GM12874 (cell line): ENCODE measurements around the gene MED15.

ENCODE experiments used
- TF ChIP-seq, protein P1 (sequence below): IDR thresholded peaks from 2 replicates; pipeline ENCODE4 v1.5.1; 2011; ENCODE audit warnings: low read depth, mild to moderate bottlenecking, control low read depth, low read length, moderate library complexity; ENCODE audit not compliant: insufficient read depth

The MED15 gene

DNA sequence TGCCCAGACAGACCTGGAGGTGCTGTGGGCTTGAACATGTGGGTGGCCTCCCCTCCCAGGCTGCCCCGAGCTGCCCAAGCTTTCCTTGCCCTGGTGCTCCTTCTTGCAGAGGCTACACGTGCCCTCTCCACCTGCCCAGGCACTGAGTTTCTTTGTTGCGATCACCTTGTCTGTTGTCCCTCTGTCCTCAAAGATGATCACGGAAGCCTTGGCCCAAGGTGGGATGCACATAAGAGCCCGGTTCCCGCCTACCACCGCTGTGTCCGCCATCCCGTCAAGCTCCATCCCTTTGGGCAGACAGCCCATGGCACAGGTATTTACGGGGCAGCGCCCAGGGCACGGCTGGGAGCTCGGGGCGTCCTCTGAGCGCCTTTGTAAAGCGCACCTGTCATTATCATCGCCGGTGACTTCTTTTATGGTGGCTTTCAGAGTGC lies 67.5 kb downstream of the MED15 start:
- TF ChIP-seq, protein P1, sequence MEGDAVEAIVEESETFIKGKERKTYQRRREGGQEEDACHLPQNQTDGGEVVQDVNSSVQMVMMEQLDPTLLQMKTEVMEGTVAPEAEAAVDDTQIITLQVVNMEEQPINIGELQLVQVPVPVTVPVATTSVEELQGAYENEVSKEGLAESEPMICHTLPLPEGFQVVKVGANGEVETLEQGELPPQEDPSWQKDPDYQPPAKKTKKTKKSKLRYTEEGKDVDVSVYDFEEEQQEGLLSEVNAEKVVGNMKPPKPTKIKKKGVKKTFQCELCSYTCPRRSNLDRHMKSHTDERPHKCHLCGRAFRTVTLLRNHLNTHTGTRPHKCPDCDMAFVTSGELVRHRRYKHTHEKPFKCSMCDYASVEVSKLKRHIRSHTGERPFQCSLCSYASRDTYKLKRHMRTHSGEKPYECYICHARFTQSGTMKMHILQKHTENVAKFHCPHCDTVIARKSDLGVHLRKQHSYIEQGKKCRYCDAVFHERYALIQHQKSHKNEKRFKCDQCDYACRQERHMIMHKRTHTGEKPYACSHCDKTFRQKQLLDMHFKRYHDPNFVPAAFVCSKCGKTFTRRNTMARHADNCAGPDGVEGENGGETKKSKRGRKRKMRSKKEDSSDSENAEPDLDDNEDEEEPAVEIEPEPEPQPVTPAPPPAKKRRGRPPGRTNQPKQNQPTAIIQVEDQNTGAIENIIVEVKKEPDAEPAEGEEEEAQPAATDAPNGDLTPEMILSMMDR, result no peak

DNA sequence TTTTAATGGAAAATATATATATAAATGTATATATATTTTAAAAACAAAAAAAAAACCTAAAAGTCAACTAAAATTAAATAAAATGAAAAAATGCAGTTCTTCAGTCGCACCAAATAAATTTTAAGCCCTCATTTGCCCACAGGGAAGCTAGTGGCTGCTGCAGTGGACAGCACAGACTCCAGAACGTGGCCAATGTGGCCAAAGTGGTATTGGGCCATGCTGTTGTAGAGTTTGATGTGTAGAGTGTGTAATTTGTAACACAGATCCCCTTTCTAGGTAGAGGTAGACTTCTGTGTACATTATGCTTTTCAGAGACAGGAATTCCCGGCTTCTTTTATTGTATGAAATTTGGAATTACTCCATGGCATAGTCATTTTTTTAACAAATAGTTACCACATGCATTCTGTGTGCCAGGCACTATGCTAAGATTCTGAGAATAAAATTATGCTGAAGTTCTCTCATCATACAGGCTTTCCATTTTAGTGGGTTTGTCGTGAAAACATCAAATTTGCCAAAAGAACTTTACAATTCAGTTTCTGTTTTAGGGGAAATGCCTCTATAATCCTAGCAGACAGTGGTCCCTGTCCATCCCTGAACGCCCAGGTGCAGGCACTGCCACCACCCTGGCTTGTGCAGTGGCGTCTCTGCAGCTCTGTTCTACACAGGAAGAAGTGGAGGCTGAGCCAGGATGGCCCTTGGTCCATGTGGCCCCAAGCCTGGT lies 68.5 kb downstream of the MED15 start:
- TF ChIP-seq, protein P1, result no peak

DNA sequence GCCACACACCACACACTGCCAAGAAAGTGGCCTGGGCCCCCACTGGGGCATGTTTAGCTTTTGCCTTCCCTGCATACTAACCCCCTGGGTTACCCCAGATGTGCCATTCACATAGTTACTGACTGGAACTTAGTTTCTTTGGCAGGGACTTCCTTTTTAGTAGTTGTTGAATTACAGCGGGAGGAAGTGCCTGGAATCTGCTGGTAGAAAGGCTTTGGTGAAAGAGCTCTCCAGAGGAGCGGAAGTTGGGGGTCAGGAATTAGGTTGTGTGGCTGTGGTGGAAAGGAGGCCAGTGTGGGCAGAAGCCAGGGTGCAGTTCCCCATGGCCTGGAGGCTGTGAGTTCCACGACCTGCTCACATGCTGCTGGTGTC lies 69.0 kb downstream of the MED15 start:
- TF ChIP-seq, protein P1, result no peak

DNA sequence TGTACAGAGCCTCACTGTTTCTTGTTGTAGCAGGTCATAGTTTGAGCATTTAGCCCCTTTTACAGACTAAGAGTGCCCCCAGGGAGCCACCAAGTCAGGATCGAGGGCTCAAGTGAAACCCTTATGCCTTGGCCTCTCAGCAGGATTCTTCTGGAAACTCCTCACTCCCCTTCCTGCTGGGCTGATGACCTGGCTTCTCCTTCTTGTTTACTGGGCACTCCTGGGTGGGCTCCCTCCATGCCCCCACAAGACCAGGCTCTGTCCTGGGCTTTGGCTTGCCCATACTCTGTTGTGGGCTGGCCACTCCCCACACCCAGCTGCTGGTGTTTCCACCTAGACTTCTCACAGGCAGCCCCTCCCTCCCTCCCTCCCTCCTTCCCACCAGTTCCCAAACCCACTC lies 69.6 kb downstream of the MED15 start:
- TF ChIP-seq, protein P1, result no peak

DNA sequence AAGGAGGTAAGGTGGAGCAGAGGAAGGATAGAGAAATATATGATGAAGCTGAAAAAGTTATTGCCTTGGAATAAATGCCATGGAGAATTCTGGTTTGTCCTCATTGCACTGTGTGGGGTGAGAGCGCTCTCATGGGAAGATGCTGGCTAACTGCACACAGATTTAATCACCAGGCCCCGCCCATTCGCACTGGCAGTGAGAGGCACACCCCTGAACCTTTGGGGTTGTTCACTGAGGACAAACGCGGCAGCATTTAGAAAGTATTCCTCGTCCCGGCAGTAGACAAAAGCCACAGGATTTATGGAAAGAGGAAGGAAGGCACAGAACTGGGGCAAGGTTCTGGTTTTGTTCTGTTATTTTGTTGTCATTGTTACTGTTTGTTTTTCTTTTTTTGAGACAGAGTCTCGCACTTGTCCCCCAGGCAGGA lies 70.2 kb downstream of the MED15 start:
- TF ChIP-seq, protein P1, result no peak

DNA sequence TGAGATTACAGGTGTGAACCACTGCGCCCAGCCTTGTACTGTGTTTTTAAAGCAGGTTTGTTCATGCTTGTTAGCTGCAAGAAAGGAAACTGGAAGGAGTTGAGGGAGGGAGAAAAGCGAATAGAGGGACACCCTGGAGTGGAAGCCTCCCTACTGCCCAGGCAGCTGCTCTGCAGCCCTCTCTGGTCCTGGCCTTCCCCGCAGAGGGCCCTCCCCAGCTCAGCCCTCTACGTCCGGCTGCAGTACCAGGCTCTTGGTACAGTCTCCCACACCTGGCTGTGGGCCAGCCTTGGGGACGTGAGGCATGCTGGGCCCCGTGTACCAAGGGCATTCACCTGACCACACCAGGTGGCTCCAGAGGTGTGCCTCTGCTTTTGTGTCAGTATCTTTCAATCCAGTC lies 70.8 kb downstream of the MED15 start:
- TF ChIP-seq, protein P1, result no peak

DNA sequence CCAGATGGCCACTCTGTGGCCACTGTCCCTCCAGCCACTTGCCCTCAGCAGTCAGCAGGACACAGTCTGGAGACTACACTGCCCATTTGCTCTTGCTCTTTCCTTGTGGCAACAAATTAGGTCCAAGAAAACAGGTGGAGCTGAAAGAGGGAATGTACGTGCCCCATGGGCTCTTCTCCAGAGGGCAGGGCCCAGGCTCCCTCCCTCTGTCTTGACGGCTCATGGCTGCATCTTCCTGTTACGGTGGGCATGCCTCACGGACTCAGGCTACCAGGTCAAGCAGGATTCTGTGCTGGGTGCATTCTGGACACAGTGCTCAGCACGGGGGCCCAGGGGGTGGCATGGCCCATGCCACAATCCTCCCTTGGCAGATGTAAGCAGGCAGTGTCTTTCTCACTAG lies 71.3 kb downstream of the MED15 start:
- TF ChIP-seq, protein P1, result no peak
